Fibroblast of peridontal ligament (primary cell): ENCODE data around the gene MUCL3.
"Not testable (repeated sequence)": the region's sequence is repeated elsewhere in the genome, so short reads cannot be mapped to it uniquely, and the experiment has no call there.

ENCODE experiments used
- DNase-seq: peaks from one replicate; pipeline ENCODE4 v3.0.0-alpha.2; 2010; ENCODE audit errors: extremely low read depth

MUCL3 gene

DNA sequence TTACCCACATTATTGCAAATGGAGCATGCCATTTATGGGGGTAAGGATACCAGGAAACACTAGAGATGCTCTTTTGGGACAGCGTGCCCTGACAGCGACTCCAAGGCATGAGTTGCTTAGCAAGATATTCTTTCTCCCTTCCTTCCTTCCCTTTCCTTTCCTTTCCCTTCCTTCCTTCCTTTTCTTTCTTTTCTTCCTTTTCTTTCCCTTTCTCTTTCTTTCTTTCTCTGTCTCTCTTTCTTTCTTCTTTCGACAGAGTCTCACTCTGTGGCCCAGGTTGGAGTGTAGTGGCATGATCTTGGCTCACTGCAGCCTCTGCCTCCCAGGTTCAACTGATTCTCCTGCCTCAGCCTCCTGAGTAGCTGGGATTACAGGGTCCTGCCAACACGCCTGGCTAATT lies 3.3 kb downstream of the MUCL3 start:
- no peak for DNase-seq

DNA sequence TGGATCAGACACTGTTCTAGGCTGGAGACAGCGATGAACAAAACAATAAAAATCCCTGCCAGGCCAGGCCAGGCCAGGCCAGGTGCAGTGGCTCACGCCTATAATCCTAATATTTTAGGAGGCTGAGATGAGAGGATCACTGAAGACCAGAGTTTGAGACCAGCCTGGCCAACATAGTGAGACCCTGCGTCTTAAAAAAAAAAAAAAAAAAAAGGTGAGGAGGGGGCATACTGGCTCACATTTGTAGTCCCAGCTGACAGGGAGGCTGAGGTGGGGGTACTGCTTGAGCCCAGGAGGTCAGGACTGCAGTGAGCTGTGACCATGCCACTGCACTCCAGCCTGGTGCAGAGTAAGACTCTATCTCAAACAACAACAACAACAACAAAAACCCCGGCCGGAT lies 4.5 kb downstream of the MUCL3 start:
- DNase-seq: no peak

DNA sequence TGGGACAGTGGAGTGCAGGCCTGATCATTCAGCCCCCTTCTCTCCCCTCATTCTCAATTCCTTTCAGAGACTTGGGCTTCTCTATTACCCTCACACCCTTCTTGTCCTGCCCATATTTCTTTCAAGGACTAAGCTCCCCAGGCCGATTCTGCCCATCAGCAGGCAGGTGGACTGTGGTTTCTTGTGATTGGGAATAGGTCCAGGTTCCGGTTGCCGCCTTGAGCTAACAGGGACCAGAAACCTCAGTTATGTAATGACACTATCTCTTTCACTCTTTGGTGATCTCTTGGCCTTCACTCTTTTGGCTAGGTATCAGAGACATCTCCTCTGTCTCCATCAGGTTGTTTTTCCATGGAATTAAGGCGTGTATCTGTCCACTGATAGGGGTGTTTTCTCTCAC lies 6.5 kb downstream of the MUCL3 start:
- DNase-seq: no peak

DNA sequence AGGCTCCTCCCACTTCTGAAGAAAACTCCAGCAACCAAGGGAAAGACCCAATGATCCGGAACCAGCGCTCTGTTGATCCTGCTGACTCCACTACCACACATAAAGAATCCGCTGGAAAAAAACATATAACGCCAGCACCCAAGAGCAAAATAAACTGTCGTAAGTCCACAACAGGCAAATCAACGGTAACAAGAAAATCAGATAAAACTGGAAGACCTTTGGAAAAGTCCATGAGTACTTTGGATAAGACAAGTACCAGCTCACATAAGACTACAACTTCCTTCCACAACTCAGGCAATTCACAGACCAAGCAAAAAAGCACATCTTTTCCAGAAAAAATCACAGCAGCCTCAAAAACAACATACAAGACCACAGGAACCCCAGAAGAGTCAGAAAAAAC lies 8.0 kb downstream of the MUCL3 start:
- no peak for DNase-seq

DNA sequence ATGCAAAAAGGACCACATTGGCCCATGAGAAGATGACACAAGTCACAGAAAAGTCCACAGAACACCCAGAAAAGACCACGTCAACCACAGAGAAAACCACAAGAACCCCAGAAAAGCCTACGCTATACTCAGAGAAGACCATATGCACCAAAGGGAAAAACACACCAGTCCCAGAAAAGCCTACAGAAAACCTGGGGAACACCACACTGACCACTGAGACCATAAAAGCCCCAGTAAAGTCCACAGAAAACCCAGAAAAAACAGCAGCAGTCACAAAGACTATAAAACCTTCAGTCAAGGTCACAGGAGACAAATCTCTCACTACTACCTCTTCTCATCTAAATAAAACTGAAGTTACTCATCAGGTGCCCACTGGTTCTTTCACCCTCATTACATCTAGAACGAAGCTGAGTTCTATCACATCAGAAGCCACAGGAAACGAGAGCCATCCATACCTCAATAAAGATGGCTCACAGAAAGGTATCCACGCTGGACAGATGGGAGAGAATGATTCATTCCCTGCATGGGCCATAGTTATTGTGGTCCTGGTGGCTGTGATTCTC lies 11.2 kb downstream of the MUCL3 start:
- no peak for DNase-seq

DNA sequence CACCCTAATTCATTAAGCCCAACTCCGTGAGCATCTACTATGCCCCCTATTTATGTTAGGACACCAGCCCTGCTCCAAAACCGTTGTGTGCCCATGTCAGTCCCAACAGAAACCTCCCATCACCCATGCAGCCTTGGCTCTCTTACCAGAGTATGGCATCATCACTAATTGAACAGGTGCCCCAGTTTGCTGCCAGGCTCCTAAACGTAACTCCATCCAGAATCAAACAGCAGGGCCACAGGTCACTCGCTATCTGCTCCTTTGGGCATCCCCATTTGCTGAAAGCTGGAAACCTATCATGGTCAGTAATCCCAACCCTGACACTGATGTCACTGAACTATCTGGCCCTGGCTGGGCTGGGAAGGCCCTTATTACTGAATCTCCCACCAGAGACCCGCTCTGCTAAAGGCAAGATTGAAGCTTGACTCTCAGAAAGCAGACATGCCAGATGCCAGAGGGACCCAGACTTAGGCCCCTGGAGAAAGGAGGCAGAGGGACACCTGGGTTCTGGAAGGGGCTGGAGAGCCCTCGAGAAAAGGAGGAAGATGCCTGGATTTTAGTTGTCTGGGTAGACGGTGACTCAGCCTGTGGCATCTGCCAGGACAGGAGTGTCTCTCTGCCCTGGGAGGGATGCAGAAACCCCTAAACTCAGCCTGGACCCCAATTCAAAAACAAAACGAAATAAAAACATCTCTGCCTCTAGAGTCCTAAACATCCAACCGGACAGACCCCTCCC lies 14.0 kb downstream of the MUCL3 start:
- no peak for DNase-seq

DNA sequence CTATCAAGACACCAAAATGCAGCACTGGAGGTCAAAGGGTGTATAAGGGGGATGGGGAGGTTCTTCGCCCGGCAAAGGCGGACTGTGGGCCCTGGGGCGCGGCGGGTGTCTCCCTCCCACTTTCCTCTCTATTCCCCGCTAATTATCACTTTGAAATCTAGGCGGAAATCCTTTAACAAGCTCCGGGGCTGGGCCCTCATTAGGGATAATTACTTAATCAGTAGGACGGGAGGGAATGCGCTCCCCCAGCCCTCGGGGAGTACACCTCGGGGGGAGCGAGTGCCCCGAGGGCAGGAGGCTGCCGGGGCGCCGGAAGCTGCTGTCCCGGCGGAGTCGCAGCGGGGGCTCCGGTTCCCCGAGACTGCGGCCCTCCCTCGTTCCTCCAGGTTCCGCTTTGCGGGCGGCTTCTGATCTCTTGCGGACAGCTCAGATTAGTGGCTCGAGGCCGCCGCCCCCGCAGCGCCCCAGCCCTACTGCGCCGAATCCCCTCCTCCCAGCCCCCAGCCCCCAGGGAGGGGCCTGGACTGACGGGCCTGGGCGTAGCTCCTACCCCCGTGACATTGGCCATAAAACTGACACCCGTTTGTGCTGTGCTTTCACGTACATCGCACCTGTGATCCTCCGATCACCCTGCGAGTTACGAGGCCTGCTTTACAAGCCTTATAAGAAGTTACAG lies 14.7 kb downstream of the MUCL3 start:
- peak; percentile 3 for DNase-seq

DNA sequence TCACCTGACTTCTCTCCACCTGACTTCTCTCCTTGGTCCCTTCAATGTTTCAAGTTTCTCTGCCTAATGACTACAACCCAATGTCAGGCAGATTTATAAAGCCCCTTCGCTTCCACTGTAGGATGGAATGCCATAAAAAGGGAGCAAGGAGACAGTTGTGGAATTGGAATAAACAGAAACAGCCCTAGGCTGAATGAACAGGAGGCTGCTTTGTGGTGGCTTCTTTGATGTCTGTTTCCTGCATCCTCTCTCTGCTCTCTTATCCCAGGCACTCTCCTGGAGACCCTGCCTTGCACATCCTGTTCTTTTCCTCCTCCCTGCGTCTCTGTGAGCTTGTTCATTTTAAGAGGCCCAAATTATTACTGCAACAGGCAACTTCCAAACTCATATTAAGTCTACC lies 16.9 kb downstream of the MUCL3 start:
- DNase-seq: no peak

DNA sequence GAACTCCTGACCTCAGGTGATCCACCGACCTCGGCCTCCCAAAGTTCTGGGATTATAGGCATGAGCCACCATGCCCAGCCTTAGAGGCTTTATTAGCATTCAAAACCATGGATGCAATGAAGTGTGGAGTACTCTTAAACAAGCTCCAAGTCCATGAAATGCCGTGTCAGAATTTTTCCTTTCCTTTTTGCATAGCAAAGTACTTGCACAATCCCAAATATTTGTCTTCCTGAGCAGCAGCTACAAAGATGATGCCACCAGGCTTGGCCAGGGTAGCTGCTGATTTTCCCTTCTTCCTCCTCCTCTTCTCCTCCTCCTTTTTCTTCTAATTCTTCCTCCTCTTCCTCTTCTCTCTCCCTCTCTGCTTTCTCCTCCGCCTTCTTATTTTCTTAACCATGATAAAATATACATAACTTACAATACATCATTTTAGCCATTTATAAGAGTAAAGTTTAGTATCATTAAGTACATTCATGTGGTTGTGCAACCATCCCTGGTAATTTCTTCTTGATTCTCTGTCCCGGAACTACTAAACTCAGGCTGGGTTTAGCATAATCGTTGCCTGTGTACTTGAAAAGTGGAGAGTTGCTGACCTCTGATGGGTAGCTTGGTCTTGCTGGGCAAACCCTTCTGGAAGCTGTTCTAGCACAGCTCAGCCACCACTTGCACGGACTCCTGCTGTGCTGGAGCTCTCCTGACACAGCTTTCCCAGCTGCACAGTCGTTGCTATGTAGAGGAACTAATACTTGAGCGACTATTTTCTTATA lies 20.3 kb downstream of the MUCL3 start:
- DNase-seq: peak; percentile 58

DNA sequence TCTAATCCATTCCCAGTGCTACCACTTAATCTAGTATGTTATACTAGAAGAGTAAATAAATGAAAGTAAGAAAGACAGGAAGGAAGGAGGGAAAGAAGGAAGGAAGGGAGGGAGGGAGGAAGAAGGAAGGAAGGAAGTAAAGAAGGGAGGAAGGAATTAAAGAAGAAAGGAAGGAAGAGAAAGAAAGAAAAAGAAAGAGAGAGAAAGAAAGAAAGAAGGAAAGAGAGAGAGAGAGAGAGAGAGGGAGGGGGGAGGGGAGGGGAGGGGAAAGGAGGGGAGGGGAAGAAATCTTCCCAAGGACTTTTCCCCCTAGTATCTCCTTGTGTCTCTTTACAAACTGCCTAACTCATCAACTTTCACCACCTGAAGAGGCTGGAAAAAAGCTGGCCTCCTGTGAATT lies 21.9 kb downstream of the MUCL3 start:
- DNase-seq: no peak

DNA sequence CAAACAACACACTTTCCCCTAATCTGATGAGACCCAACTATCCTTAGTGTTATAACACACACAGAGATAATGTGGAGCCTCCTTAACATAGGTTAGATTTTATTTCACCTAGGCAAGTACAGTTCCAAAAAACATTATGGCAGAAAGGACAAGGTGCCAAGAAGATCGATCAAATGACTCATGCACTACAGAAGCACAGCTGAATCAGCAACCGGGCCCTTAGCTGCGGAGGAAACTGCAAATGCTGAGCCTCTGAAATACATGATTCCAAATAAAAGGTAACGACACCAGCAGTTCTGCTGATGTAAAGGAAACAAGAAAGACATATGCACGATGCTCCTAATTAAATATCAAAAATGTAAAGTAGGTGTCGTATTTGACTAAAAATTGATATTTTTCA lies 22.9 kb downstream of the MUCL3 start:
- DNase-seq: no peak

DNA sequence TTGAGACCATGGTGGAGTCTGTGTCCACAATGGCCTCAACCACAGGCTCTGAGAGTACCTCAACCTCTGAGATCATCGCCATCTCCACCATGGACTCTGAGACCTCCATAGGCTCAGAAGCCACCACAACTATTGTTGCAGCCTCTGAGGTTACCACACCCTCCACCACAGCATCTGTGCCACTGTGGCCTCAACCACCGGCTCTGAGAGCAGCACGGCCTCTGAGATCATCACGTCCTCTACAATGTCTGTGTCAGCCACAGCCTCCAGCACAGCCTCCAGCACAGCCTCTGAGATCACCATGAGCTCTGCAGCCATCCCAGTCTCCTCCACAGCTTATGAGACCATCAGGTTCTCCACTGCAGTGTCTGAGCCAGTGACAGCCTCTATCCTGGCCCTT lies 23.3 kb downstream of the MUCL3 start:
- DNase-seq: no peak

DNA sequence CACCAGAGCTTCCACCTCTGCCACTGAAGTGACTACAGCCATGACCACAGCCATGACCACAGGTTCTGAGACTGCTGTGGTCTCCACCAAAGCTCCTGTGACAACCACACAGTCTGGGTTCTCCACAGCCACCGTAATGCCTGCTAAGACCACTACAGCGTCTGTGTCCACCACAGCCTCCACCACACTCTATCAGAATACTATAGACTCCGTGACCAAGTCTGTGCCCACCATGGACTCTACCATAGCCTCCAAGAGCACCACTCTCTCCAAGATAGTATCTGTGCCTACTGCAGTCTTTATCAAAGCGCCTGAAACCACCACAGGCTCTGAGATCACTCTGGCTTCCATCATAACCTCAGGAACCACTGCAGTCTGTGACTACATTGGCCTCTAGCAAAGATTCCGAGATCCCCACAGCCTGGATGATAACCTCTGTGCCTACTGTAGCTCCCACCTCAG lies 24.4 kb downstream of the MUCL3 start:
- DNase-seq: no peak

DNA sequence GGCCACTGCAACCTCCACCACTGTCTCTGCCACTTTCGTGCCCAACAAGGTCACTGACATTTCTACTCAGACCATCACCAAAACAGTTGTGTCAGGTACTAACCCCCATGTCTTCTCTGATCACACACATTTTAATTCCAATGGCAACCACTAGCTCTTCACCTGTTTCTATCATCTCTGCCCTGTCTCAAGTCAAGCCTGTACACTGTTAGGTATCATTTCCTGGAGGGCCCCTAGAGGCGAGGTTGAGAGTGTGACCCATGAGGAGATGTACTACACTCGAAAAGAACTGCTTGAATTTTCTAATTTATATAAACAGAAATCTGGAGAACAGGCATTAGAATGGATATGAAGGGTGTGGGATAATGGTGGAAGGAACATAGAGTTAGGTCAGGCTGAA lies 25.4 kb downstream of the MUCL3 start:
- no peak for DNase-seq

DNA sequence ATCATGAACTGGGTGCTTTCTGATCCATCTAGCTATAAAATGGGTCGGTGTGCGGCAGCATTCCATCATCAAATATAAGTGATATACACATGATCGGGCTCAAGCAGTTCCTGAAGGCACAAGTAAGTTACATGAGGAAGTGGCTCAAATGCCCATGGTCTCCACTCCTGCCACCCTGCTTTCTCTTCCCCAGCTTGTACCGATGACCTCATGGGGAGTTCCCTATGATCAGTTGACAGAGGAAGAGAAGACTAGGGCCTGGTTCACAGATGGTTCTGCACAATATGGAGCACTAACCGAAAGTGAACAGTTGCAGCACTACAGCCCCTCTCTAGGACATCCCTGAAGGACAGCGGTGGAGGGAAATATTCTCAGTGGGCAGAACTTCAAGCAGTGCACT lies 28.4 kb downstream of the MUCL3 start:
- not testable (repeated sequence) for DNase-seq

DNA sequence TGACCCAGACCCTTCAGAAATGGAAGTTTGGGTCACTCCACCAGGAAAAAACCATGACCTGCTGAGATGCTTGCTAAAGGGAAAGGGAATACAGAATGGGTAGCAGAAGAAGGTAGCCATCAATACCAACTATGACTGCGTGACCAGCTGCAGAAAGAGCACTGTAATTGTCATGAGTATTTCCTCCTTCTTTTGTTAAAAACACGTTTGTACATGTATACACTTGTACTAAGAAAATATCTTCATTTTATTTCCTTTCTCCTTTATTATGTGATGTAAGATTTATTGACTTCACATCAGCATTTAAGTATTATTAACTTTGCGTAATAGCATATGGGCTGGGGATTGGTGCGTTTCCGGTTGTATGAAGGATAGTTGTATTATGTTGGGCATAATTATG lies 30.2 kb downstream of the MUCL3 start:
- no peak for DNase-seq

DNA sequence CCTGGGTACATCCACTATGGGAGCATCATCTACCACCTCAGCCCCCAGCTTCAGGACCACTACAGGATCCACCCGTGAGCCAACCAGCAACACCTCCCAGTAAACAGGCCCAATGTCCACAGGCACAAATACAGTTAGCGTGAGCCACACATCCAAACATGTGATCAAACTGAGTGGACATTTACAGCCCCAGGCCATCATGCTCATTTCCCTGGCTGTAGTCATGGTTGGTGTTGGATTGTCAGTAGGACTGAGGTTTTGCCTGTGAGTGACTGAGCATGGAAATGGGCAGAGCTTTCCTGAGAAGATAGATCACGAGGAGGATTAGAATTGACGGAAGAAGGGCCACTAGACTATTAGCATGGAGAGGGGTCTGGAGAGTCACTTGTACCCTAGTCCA lies 32.0 kb downstream of the MUCL3 start:
- DNase-seq: no peak

DNA sequence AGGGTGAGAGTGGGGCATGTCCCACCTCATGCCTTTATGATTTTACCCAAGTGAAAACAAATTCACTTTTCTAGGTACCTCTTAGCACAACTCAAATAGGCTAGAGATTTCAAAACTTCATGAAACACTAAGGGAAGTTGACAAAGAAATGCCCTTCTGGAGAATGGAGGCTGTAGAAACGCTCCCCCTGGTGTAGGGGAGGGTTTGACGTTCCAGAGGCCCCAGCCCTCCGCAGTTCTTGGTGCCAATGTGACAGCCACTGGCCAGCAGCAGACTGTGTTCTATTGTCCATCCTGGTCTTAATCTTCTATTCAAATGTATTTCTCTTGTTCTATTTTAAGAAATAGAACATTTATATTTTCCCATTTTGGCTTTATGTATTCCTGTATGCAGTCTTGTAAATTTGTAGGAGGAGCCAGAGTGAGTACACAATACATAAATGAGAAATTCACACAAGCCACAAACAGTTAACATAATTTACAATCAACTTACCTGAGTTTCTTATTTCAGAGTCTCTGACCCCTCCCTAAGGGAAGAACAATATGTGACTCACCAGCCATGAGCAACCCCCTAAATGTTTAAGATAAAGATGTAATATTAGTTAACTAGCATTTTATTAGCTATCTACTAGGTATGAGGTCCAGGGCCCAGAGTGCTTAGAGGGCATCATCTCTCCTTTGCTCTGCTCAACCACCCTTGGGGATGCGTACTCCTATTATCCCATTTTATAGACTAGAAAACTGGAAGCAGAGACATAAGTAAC lies 33.9 kb downstream of the MUCL3 start:
- DNase-seq: no peak

DNA sequence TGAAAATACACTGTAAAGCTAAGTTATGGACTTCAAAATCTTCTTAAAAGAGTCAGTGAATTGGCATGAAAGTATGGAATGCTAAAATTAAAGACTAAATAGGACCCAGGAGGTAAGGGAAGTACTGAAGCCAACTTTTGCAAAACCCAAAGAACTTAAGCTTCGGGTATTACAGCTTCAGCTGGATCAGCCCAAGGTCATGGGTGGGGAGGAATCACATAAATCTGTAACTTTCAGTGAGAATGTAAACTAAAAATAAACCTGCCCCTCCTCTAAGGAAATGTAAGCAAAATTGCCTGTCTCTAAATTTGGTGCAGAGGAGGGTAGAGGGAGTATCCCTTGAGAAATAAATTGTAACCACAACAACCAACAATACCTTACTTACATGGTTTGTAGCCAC lies 38.4 kb downstream of the MUCL3 start:
- DNase-seq: peak; percentile 53

DNA sequence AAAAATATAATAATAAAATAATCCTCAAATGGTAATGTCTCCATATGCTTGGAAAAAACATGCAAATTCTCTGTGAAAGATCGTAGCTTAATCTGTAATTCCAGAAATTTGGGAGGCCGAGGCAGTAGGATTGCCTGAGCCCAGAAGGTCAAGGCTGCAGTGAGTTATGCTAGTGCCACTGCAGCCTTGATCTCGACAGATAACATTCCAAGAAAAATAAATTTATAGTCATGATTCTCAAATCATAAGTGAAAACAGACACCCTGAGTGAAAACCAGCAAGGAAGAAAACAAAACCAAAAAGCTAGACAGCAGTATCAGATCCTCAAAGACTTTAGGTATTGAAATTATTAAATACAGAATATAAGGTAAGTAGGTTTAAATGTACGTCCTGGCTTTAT lies 38.9 kb downstream of the MUCL3 start:
- DNase-seq: no peak

DNA sequence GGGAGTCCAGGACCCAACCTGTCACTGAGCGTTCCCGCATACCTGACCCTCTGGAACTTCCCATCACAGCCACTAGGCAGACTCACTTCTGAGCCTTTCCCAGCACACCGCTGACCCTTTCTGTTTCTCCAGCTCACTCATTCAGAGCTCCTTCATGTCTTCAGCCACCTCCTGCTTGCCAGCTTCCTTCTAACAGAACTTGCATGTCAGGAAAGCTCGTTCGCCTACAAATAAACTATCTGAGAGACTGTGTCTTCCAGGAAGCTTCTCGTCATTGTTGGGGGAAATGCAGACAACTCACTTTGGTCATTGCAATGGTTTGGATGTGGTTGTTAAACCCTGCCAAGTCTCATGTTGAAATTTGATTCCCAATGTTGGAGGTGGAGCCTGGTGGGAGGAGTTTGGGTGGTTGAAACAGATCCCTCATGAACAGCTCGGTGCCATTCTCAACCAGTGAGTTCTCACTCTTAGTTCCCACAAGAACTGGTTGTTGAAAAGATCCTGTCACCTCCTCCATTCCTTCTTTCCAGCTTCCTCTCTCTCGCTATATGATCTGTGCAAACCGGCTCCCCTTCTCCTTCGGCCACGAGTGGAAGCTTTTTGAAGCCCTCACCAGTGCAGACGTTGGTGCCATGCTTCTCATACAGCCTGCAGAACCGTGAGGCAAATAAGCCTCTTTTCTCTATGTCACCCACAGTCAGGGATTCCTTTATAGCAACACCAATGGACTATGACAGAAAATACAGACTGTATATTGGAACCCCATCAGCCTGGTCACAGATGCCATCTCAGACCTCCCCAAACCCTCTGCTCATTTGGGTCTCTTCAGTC lies 41.4 kb downstream of the MUCL3 start:
- peak; percentile 88 for DNase-seq
